Testis (tissue), 2 donors: Measurements from ENCODE around the gene SASH1.

Experiments used
- POLR2A ChIP-seq: fragments of 450-650 bp; IDR thresholded peaks from one replicate; pipeline ENCODE4 v1.6.1; 2017; ENCODE audit warnings: antibody characterized with exemption, mild to moderate bottlenecking, moderate library complexity
- TF ChIP-seq, protein P1 (sequence below), 3 experiments: fragments of 450-650 bp in 2 of 3; fragments of 200-600 bp in 1 of 3; sonication (generic) in 1 of 3; IDR thresholded peaks; one replicate each; pipeline ENCODE4 v1.5.1; 2016 to 2019; ENCODE audit warnings: antibody characterized with exemption in 3 of 3, mild to moderate bottlenecking in 2 of 3, moderate library complexity in 1 of 3

DNA sequence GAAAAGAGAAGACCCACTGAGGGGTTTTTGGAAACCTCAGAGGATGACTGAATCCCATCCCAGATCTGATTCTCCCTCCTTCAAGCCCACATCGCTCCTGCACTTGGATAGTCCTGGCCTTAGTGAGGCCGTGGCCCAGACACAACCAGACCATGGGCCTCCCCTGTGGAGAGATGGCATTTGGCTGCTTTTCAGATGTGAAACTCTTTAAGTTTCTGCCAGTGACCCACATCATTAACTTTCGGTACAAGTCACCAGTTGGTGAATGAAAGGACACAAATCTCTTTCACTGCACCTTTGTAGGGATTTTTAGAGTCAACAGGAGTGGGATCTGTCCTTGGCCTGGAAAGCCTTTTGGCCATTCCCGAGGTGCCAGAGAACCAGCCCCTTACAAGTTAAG is 116.6 kb downstream of the SASH1 start:
- TF ChIP-seq, protein P1, sequence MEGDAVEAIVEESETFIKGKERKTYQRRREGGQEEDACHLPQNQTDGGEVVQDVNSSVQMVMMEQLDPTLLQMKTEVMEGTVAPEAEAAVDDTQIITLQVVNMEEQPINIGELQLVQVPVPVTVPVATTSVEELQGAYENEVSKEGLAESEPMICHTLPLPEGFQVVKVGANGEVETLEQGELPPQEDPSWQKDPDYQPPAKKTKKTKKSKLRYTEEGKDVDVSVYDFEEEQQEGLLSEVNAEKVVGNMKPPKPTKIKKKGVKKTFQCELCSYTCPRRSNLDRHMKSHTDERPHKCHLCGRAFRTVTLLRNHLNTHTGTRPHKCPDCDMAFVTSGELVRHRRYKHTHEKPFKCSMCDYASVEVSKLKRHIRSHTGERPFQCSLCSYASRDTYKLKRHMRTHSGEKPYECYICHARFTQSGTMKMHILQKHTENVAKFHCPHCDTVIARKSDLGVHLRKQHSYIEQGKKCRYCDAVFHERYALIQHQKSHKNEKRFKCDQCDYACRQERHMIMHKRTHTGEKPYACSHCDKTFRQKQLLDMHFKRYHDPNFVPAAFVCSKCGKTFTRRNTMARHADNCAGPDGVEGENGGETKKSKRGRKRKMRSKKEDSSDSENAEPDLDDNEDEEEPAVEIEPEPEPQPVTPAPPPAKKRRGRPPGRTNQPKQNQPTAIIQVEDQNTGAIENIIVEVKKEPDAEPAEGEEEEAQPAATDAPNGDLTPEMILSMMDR (IDR thresholded peaks at IDR 0.05), result no peak
- no peak for TF ChIP-seq POLR2A
